Fibroblast of pulmonary artery (primary cell): Measurements from ENCODE around the gene MRPS9.
A peak's percentile ranks its signal among the peaks of the same experiment; 100 is the strongest.

Experiments used
- DNase-seq: peaks from one replicate; pipeline ENCODE4 v3.0.0-alpha.2; 2010; ENCODE audit warnings: low read depth
- H3K4me3 ChIP-seq: replicated peaks from 2 replicates; pipeline ENCODE4 v1.5.1; 2011; ENCODE audit warnings: low read depth, mild to moderate bottlenecking, control low read depth, low read length, moderate library complexity
- TF ChIP-seq, protein P1 (sequence below): IDR thresholded peaks from 2 replicates; pipeline ENCODE4 v1.5.1; 2011; ENCODE audit warnings: mild to moderate bottlenecking, control low read depth, low read length, inconsistent platforms; ENCODE audit errors: missing control alignments

The MRPS9 gene

DNA sequence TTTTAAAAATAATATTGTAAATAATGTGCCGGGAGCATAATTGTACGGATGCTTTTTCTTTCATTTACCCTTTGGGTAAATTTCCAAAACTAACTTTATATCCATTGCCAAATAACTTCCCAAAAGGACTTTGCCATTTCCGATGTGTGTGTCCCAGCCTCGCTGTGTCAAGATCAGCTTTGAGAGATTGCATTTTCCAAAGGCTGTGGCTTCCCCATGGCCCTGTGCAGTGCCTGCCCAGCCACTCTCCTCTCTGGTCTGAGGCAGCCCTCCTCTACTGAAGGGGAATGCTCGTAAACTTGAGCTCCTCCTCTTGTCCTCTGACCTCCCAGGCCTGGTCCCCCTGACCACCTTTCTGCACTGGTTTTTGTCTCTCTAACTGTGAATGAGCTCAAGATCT, 78.5 kb downstream of the MRPS9 start:
- TF ChIP-seq, protein P1, sequence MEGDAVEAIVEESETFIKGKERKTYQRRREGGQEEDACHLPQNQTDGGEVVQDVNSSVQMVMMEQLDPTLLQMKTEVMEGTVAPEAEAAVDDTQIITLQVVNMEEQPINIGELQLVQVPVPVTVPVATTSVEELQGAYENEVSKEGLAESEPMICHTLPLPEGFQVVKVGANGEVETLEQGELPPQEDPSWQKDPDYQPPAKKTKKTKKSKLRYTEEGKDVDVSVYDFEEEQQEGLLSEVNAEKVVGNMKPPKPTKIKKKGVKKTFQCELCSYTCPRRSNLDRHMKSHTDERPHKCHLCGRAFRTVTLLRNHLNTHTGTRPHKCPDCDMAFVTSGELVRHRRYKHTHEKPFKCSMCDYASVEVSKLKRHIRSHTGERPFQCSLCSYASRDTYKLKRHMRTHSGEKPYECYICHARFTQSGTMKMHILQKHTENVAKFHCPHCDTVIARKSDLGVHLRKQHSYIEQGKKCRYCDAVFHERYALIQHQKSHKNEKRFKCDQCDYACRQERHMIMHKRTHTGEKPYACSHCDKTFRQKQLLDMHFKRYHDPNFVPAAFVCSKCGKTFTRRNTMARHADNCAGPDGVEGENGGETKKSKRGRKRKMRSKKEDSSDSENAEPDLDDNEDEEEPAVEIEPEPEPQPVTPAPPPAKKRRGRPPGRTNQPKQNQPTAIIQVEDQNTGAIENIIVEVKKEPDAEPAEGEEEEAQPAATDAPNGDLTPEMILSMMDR = no peak
- no peak for DNase-seq

DNA sequence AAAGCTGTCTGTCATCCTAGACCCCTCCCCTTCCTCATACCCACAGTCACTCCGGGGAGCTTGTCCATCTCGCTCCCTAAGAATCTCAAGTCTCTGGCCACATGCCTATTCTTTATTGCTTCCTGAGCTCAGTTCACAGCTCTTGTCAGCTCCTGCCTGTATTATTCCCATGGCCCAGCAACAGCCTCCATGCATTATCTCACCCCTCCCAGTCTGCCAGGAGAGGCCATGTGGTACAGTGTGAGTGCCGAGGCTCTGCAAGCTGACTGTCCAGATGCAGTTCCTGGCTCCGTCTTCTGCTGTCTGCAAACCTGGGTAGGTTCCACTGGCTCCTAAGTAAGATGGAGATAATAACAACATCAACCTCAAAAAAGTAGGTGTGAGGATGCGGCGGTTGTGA, 79.7 kb downstream of the MRPS9 start:
- no peak overlapping the region for H3K4me3 ChIP-seq
- TF ChIP-seq, protein P1 = no peak
- DNase-seq = no peak

More for the DNA sequence above, 78.5 kb downstream of the MRPS9 start:
- no peak overlapping the region for H3K4me3 ChIP-seq

DNA sequence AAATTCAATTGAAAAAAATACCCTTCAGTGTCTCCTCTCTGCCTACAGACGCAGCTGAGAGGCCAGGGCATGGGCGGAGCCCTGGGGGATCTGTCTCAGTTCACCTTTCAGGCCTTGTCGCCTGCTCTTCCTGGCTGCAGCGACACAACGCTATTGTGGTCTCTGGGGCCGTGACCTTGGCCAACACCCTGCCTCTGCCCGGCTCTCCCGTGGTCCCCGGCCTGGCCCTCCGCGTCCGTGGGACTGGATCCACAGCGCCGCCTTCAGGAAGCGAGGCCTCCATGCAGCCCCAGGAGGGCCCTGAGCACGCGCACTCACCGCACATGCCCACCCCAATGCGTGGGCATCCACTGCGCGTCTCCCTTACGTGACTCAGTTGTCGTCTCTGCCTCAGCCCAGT, 81.1 kb downstream of the MRPS9 start:
- TF ChIP-seq, protein P1 = peak; percentile 31
- no peak overlapping the region for H3K4me3 ChIP-seq
- DNase-seq = no peak

DNA sequence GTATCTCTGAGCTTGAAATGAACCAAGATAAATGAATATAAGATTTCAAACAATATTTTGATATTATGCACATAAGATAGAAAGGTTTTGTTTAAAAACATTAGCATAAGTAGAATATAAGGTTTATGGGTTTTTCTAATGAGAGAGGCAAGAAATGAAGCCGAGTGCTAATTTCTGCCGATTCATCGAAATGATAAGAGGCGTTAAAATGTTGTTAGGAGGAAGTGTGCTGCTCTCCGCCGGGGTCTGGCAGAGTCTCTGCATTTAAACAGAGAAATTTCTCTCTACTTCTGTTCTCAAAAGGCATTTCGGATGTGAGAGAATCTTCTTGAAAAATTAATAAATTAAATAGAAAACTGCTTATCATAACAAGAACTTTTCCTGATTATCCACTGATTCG, 83.6 kb downstream of the MRPS9 start:
- DNase-seq = no peak
- TF ChIP-seq, protein P1 = no peak
- no peak overlapping the region for H3K4me3 ChIP-seq

DNA sequence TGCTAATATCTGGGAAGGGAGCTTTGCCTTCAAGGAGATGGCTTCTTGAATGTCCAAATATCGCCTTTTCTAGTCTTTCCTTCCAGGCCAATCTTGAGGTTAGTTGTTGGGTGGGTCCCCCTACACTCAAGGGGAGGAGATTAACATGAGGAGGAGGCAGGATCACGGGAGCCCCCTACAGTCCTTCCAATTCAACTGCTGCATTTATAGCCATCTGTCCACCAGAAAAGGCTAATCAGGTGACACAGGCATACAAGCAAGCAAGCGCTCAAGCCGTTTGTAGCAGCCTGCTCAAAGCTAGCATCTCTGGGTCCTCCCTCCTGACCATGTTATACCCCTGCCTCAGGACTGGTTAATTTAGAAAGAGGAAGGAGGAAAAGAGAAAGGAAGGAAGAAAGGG, 87.6 kb downstream of the MRPS9 start:
- TF ChIP-seq, protein P1 = no peak
- no peak for DNase-seq
- no peak overlapping the region for H3K4me3 ChIP-seq

DNA sequence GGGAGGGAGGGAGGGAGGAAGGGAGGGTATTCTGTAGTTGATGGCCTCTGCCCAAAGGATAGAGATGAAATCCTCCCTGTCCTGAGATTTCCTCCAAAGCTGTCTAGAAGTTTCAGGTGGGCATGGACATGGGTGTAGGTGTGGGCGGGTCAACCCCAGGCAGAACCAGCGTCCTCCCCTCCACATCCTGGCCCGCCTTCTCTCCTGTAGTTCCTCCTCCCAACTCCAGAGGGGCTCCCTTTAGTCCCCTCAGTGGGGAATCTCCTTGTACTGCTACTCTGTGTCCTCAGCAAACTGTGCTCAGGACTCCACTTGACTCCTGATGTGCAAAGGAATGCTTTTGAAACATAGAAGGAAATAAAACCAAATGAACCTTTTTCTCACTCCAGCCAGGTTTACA, 88.1 kb downstream of the MRPS9 start:
- no peak for DNase-seq
- no peak overlapping the region for H3K4me3 ChIP-seq
- TF ChIP-seq, protein P1 = no peak

DNA sequence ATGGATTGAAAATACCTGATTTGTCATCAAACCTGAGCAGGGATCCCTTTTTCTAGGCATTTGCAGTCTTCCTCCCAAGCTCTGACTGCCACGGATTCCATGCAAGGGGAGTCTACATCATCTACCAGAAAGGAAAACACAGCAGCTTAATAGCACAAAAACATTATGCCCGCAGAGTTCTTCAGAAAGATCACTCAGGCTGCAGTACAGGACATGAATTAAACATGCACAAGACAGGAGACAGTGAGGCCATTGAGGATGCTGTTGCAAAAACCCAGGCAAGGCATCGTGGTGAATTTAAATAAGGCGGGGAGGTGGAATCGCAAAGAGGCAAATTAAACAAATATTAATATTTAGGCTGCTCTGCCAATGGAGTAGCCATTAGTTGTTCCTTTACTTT, 88.5 kb downstream of the MRPS9 start:
- DNase-seq = no peak
- no peak overlapping the region for H3K4me3 ChIP-seq
- TF ChIP-seq, protein P1 = no peak
